GM12873 (cell line): ENCODE data around the gene PRSS8.

ENCODE experiments used
- CTCF ChIP-seq: IDR thresholded peaks from 2 replicates; pipeline ENCODE4 v1.5.1; 2012; ENCODE audit warnings: low read depth, mild to moderate bottlenecking, moderate library complexity, low read length, control low read depth; ENCODE audit not compliant: insufficient read depth; ENCODE audit errors: missing control alignments

PRSS8 gene

DNA sequence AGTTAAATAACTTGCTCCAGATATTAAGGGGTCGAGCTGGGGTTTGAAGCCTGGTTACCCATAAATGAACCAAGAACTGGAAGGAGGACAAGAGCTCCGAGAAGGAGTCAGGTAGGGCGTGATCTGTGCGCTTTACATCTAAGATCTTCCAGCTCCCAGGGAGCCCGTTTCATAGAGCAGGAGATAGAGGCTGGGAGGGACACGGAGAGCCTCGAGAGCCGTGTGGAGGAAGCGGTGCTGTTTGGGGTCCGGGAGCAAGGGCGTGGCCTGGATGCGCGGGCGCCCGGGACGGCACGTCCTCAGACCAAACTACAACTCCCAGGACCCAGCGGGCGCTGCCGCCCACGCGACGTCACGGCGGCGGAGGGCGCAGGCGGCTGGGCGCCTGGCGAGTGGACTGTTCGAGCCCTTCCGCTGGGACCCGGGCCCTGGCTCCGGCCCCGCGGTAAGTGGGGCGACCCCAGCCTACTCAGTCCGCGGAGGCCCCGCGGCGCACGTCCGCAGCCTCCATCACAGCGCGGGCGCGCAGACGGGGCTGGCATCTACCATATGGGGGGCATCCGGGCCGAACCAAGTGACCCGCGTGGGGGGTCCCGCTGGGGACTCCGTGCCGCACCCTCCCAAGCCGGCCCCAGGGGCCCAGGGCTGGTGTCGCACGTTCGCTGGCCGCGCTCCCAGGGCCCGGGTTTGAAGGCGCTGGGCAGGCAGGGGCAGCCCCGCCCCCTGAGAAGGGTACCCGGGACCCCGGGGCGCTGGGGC is 27.3 kb downstream of the PRSS8 start, which contains the start of gene BCKDK:
BCKDK (plus strand) TSS at position 352 of the 759 bp plus-strand sequence. CDS start 838 bp downstream, outside the sequence.
- no peak for TF ChIP-seq CTCF

GRCh38 chr16:31107465-31107867 is 28.1 kb downstream of the PRSS8 start:
- no peak for TF ChIP-seq CTCF

DNA sequence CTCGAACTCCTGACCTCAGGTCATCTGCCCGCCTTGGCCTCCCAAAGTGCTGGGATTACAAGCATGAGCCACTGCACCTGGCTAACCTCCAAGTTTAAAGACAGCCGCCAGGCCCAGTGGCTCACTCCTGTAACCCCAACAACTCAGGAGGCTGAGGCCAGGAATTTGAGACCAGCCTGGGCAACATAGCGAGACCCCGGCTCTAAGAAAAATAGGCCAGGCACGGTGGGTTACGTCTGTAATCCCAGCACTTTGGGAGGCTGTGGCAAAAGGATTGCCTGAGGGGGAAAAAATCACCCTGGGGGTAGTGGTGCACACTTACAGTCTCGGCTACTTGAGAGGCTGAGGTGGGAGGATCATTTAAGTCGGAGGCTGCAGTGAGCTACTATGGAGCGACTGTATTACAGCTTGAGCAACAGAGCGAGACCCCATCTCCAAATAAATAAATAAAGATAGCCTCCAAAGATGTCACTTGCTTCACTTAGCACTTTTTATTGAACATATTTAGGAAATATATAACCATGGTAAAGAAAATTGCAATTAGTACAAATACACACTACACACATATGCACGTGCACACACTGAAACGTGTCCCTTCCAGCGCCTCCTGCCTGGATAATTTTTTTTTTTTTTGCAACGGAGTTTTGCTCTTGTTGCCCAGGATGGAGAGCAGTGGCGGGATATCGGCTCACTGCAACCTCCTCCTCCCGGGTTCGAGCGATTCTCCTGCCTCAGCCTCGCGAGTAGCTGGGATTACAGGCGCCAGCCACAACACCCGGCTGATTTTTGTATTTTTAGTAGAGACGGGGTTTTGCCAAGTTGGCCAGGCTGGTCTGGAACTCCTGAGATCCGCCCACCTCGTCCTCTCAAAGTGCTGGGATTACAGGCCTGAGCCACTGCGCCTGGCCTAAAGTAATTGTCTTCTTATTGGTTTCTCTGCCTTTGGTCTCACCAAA is 28.7 kb downstream of the PRSS8 start:
- no peak for TF ChIP-seq CTCF

- peak; percentile 82 for TF ChIP-seq CTCF
These were observed 29.8 kb downstream of the PRSS8 start for GRCh38 chr16:31105677-31106213.

- TF ChIP-seq CTCF = no peak
These were observed 35.5 kb downstream of the PRSS8 start for GRCh38 chr16:31099860-31100638.

- TF ChIP-seq CTCF = no peak
These were observed 41.0 kb downstream of the PRSS8 start, which contains the start of gene VKORC1 for GRCh38 chr16:31094424-31095120. Gene VKORC1, minus strand, starts transcription at chr16:31094797. Its CDS starts 68 bp downstream, at chr16:31094729.
